Epithelial cell of esophagus (primary cell): ENCODE results near the gene TFAM.
A peak's percentile ranks its signal among the peaks of the same experiment; 100 is the strongest.

Experiments
- DNase-seq: peaks from one replicate; pipeline ENCODE4 v3.0.0; 2010; ENCODE audit warnings: low read depth
- H3K4me3 ChIP-seq: 2 replicates; pipeline ENCODE4 v1.5.1; 2011; ENCODE audit warnings: mild to moderate bottlenecking, low read length, control low read depth
- TF ChIP-seq, protein P1 (sequence below): IDR thresholded peaks from 2 replicates; pipeline ENCODE4 v1.5.1; 2011; ENCODE audit warnings: low read depth, mild to moderate bottlenecking, low read length, control low read depth, inconsistent platforms; ENCODE audit not compliant: insufficient read depth; ENCODE audit errors: missing control alignments

The TFAM gene

DNA sequence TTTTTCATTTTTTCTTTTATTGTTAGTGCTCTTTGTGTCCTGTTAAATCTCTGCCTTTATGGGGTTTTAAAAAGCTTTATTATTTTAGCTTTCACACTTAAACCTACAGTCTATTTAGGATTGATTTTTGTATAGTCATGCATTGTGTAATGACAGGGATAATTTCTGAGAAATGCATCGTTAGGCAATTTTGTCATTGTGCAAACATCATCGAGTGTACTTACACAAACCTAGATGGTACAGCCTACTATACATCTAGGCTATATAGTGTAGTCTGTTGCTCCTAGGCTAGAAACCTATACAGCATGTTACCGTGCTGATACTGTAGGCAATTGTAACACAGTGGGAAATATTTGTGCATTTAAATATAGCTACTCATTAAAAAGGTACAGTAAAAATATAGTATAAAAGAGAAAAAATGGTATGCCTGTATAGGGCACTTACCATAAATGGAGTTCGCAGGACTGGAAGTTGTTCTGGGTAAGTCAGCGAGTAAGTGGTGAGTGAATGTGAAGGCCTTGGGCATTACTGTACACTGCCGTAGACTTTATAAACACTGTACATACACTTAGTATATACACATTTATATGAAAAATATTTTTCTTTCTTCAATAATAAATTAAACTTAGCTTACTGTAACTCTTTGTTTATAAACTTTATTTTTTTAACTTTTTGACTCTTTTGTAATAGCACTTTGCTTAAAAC, 34.4 kb upstream of the TFAM start:
- H3K4me3 ChIP-seq = no peak overlapping the region
- TF ChIP-seq, protein P1, sequence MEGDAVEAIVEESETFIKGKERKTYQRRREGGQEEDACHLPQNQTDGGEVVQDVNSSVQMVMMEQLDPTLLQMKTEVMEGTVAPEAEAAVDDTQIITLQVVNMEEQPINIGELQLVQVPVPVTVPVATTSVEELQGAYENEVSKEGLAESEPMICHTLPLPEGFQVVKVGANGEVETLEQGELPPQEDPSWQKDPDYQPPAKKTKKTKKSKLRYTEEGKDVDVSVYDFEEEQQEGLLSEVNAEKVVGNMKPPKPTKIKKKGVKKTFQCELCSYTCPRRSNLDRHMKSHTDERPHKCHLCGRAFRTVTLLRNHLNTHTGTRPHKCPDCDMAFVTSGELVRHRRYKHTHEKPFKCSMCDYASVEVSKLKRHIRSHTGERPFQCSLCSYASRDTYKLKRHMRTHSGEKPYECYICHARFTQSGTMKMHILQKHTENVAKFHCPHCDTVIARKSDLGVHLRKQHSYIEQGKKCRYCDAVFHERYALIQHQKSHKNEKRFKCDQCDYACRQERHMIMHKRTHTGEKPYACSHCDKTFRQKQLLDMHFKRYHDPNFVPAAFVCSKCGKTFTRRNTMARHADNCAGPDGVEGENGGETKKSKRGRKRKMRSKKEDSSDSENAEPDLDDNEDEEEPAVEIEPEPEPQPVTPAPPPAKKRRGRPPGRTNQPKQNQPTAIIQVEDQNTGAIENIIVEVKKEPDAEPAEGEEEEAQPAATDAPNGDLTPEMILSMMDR = no peak
- peak; percentile 42 for DNase-seq

DNA sequence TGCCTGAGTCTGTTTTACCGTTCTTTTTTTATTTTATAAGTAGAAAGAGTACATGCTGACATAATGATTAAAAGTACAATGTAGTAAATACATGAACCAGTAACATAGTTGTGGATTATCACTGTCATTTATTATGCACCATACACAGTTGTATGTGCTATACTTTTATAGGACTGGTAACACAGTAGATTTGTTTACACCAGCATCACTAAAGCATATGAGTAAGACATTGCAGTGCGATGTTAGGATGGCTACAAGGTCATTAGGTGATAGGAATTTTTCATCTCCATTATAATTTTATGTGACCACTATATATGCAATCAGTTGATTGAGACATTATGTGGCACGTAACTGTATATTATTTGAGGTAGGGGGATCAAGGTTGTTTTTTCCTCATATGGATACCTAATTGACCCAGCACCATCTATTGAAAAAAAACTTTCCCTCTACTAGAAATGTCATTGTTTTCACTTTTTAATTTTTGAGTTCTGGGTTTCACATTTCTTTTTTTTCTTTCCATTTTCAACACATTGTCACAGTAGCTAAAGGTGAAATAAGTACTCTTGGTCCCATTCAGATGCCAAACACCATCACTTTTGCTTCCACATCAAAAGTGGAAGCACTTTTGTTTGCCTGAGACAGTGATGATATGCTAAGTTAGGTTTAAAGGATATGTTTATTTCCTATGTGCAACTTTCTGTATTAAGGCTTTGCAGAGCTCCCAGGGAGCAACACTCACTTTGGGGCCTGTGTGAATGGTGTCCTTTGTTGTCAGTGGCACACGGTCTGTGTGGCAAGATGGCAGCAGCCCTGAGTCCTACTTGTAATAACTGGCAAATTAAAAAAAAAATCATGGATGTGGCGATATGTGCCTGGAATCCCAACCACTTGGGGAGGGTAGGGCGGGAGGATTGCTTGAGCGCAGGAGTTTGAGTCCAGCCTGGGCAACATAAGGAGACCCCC, 33.3 kb upstream of the TFAM start:
- TF ChIP-seq, protein P1 = no peak
- H3K4me3 ChIP-seq = no peak overlapping the region
- no peak for DNase-seq

DNA sequence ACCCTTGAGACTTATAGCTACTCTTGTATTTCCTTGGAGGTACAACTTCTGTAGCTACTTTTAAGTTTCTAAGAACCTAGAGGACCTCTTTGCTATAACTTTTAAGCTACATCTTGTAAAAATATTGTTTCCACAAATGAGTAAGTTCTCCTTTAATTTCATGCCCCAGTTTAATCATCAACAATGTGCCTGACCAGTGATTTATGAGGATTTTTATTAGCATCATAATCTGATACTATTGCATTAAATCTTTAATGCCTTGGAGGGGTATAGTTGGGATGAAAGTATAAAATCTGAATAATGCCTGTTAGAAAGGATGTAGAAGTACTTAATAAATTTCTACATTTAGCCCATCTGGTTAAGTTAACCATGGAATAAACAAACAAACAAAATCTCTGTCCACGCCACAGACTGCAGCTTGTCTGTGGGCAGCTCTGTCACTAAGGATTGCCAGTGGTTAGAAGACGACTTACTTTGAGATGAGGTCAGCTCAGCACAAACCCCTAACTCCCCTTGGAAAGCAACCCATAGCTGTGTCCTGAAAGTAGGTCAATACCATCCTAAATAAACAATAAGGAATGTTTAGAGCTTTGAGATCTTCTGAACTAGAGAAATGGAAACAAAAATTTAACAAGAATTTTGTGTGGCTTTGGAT, 32.1 kb upstream of the TFAM start:
- TF ChIP-seq, protein P1 = no peak
- no peak overlapping the region for H3K4me3 ChIP-seq
- no peak for DNase-seq

DNA sequence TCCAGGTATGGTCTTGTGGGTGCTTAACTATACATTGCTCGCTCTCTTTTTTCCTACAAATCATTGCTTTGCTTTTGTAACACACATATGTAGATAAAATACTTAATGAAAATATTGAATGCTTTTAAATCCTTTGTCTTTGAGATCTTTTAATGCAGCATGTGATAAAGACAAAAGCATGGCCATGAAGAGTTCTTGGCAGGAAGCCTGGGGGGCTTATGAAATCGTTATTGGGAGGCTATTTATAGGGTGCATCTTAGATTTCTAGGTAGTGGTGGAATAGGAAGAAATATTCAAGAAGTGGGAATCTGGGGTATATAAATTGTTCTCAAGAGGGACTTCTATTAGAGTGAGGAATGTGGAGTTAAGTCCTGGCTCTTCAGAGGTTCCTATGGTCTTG, 28.5 kb upstream of the TFAM start:
- TF ChIP-seq, protein P1 = no peak
- no peak overlapping the region for H3K4me3 ChIP-seq
- DNase-seq = no peak

DNA sequence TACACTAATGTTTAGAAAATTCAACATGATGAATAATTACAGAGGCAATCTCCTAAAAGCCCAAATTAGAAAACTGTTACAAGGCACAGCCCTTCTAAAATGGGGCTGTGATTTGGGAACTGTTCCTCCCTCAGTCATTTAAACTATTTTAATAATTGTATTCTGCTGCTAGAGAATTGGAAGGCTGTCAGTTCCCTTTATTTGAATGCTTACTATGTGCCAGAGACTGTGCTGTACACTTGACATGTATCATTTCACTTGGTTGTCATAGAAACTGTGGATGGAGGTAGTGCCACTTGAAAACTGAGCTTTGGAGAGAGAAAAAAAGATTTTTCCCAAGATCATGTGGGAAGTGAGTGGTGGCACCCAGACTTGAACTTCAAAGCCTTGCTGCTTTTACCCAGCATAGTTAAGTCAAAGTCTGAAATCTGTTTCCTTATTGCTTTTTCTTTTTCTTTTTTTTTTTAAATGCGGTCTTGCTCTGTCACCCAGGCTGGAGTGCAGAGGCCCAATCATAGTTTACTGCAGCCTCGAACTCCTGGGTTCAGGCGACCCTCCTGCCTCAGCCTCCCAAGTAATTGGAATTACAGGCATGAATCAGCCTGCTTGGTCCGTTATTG, 26.8 kb upstream of the TFAM start:
- TF ChIP-seq, protein P1 = no peak
- H3K4me3 ChIP-seq = no peak overlapping the region
- DNase-seq = no peak

DNA sequence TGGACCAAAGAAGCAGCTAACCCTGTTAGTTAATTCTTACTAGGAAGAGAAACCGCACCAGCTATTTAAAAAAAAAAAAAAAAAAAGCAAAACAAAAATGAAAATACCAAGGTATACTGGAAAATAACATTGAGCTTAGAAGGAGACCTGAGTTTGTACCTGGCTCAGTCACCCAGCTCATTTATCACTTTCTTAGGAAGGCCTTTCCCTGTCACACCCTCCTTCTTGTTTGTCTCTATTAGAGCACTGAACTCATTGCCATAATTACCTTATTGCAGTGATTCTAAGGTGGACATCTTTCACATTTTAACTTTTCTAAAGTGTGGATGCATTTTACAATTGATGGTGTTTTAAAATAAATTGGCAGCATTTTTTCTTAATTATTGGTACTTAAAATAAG, 26.3 kb upstream of the TFAM start:
- TF ChIP-seq, protein P1 = no peak
- DNase-seq = no peak
- no peak overlapping the region for H3K4me3 ChIP-seq
